HL-60 (cell line): Measurements from ENCODE around the gene CER1.

Experiments
- CTCF ChIP-seq: IDR thresholded peaks from one replicate; pipeline ENCODE4 v1.5.1; 2011; ENCODE audit warnings: low read length, control low read depth, inconsistent platforms; ENCODE audit not compliant: insufficient read depth
- GABPA ChIP-seq: IDR thresholded peaks from 2 replicates; pipeline ENCODE4 v1.6.1; 2012; ENCODE audit warnings: low read depth
- POLR2AphosphoS5 ChIP-seq: IDR thresholded peaks from 2 replicates; pipeline ENCODE4 v1.6.1; 2012; ENCODE audit warnings: low read depth
- REST ChIP-seq: IDR thresholded peaks from 2 replicates; pipeline ENCODE4 v1.6.1; 2012; ENCODE audit warnings: low read depth; ENCODE audit not compliant: insufficient replicate concordance

GRCh38 chr9:14748373-14748772 lies 25.8 kb upstream of the CER1 start:
- TF ChIP-seq POLR2AphosphoS5: no peak
- no peak for TF ChIP-seq CTCF
- TF ChIP-seq REST: no peak
- no peak for TF ChIP-seq GABPA
